DND-41 (cell line): ENCODE measurements around the gene MAP3K9.

Experiments
- ATAC-seq: fragments of 200-7000 bp; cut with Tn5 transposase; 3 replicates; pipeline ENCODE4 v1.9.1; 2021; ENCODE audit warnings: low read depth; ENCODE audit not compliant: insufficient read depth
- DNase-seq: peaks from one replicate; pipeline ENCODE4 v3.0.0-alpha.2; 2020
- H2AFZ ChIP-seq: 2 replicates; pipeline ENCODE4 v1.6.0; 2012; ENCODE audit warnings: low read depth, low read length
- H3K27ac ChIP-seq: 2 replicates; pipeline ENCODE4 v1.5.1; 2012; ENCODE audit warnings: low read length, inconsistent platforms
- H3K27me3 ChIP-seq: fragments of 200-600 bp; sonication (generic); 2 replicates; pipeline ENCODE4 v1.6.0; 2012; ENCODE audit warnings: low read length, mild to moderate bottlenecking, inconsistent platforms; ENCODE audit not compliant: insufficient read depth, poor library complexity
- H3K36me3 ChIP-seq: 2 replicates; pipeline ENCODE4 v1.5.1; 2012; ENCODE audit warnings: low read length, inconsistent platforms; ENCODE audit not compliant: insufficient read depth
- H3K4me1 ChIP-seq: 2 replicates; pipeline ENCODE4 v1.5.1; 2012; ENCODE audit warnings: mild to moderate bottlenecking, low read length; ENCODE audit not compliant: insufficient read depth
- H3K4me2 ChIP-seq: 2 replicates; pipeline ENCODE4 v1.6.0; 2012; ENCODE audit warnings: mild to moderate bottlenecking, moderate library complexity, low read length, inconsistent platforms; ENCODE audit not compliant: insufficient read depth
- H3K4me3 ChIP-seq, 2 experiments: fragments of 200-600 bp in 1 of 2; shearing (Covaris generic) in 1 of 2; 2 replicates each; pipeline ENCODE4 v1.5.1; 2012 to 2016; ENCODE audit warnings: inconsistent platforms in 2 of 2, low read length in 2 of 2, mild to moderate bottlenecking in 2 of 2, low read depth in 1 of 2, moderate library complexity in 1 of 2
- H3K79me2 ChIP-seq: 2 replicates; pipeline ENCODE4 v1.6.0; 2012; ENCODE audit warnings: low read length, inconsistent platforms; ENCODE audit not compliant: insufficient read depth
- H3K9ac ChIP-seq: 2 replicates; pipeline ENCODE4 v1.6.0; 2012; ENCODE audit warnings: low read depth, mild to moderate bottlenecking, inconsistent platforms, low read length, moderate library complexity
- H3K9me3 ChIP-seq: 2 replicates; pipeline ENCODE4 v1.5.1; 2012; ENCODE audit warnings: low read length, moderate library complexity, mild to moderate bottlenecking, inconsistent platforms; ENCODE audit not compliant: insufficient read depth, severe bottlenecking
- H4K20me1 ChIP-seq: 2 replicates; pipeline ENCODE4 v1.6.0; 2012; ENCODE audit warnings: low read length; ENCODE audit not compliant: insufficient read depth
- CTCF ChIP-seq: IDR thresholded peaks from 2 replicates; pipeline ENCODE4 v1.5.1; 2012; ENCODE audit warnings: borderline replicate concordance, low read length, moderate library complexity, mild to moderate bottlenecking; ENCODE audit not compliant: poor library complexity, severe bottlenecking; ENCODE audit errors: extremely low read depth
- EZH2 ChIP-seq: IDR thresholded peaks from 3 replicates; pipeline ENCODE4 v1.6.1; 2012; ENCODE audit warnings: borderline replicate concordance, low read depth, mild to moderate bottlenecking, moderate library complexity, low read length, inconsistent platforms; ENCODE audit not compliant: severe bottlenecking

Gene MAP3K9

DNA sequence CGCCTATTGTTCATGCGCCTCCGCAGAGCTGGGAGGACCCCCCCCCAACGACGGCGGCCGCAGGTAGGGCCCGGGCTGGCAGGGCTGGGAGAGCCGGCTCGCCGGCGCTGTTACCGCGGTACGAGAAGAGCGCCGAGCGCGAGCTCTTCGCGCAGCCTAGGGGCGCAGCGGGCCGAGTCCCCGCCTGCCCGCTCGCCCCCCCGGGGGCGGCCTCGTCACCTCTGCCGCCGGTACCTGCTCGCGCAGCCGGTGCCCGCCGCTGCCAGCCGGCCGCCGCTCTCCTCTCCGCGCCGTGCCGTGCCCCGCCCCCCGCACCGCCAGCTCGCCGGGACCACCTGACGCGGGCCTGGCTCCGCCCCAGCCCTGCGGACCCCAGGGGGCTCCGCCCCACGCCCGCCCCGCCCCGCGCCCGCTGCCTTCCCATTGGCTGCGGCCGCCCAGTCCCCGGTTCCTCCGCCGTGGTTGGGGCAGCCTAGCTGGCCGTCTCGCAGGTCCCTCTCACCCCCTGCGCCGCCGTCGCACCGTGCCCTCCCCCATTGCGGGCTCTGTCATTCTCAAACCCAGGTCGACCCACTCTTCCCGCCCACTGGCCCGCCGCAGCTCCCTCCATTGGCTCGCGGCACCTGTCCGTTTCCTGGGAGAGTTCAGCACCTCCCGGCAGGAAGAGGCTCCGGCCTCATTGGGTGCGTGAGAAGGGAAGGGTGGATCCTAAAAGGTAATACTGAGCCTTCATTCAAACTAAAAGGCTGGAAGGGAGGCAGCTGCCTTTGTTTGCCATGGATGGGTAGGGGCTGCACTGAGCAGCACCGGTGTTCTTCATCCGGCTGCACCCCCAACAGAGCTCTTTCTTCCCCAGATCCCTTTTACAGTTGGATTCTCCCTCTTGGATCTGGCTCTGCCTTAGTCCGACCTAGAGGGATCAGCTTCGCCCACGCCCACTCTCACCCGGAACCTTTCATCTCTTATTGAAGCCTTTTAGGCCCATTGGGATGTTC is at the start of gene MAP3K9:
Gene MAP3K9 (minus strand): TSS at position 289 of the 995 bp plus-strand sequence. CDS start 342 bp downstream, outside the sequence.
- no peaks in the 10 kb centered on the region for H3K9me3 ChIP-seq
- no peak for TF ChIP-seq CTCF
- TF ChIP-seq EZH2 = no peak
- H3K4me1 ChIP-seq = peaks cover 24% of the 10 kb centered on the region
- peak within 1 kb of the TSS; percentile 81 for H2AFZ ChIP-seq
- H3K79me2 ChIP-seq = no peaks in the 10 kb centered on the region
- ATAC-seq = peak; percentile 84
- H3K4me2 ChIP-seq = peak within 1 kb of the TSS; percentile 91
- H3K27me3 ChIP-seq = no peaks in the 10 kb centered on the region
- peak within 1 kb of the TSS; percentile 55 for H3K27ac ChIP-seq
- H3K4me3 ChIP-seq = peak within 1 kb of the TSS; percentile 49 to 87; a peak in 3 of 4 replicates
- H4K20me1 ChIP-seq = no peaks in the 10 kb centered on the region; the same call in 1 of the 2 replicates
- no peaks in the 10 kb centered on the region; the same call in 1 of the 2 replicates for H3K36me3 ChIP-seq
- peak; percentile 94 for DNase-seq
- peak within 1 kb of the TSS; percentile 71 for H3K9ac ChIP-seq

DNA sequence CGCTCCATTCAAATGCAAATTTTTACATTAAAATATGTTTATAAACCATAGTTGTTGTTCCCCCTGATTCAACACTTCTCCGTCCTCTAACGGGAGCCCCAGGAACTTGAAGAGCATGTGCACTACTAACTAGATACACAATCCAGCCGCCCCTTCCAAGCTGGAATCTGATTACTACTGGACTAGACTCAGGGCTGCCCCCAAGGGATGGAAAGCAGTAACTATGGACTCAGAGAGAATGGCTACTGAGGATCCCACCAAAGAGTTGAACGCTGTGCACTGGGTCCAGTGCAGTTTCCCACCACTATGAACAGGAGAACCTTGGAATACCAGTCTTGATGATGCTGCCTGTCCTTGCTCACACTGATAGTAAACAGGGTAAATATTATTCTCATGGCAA is 49.3 kb upstream of the MAP3K9 start:
- H2AFZ ChIP-seq = no peak overlapping the region
- no peaks in the 10 kb centered on the region for H3K27me3 ChIP-seq
- H3K79me2 ChIP-seq = no peaks in the 10 kb centered on the region
- TF ChIP-seq CTCF (no peak), EZH2 (no peak)
- no peak overlapping the region for H3K27ac ChIP-seq
- ATAC-seq (no peak), DNase-seq (no peak)
- H3K4me1 ChIP-seq = no peaks in the 10 kb centered on the region
- no peak overlapping the region for H3K4me2 ChIP-seq
- H3K4me3 ChIP-seq = no peak overlapping the region
- no peaks in the 10 kb centered on the region for H3K36me3 ChIP-seq
- no peaks in the 10 kb centered on the region for H4K20me1 ChIP-seq
- no peak overlapping the region for H3K9ac ChIP-seq
- H3K9me3 ChIP-seq = no peaks in the 10 kb centered on the region

GRCh38 chr14:70857496-70857890 is 48.2 kb upstream of the MAP3K9 start:
- Histone ChIP-seq H3K27me3 (no peaks in the 10 kb centered on the region), H4K20me1 (no peaks in the 10 kb centered on the region), H3K9me3 (no peaks in the 10 kb centered on the region), H3K79me2 (no peaks in the 10 kb centered on the region), H3K4me3 (no peak overlapping the region), H3K4me1 (no peaks in the 10 kb centered on the region), H2AFZ (no peak overlapping the region), H3K27ac (no peak overlapping the region), H3K36me3 (no peaks in the 10 kb centered on the region), H3K9ac (no peak overlapping the region), H3K4me2 (no peak overlapping the region)
- DNase-seq (no peak), ATAC-seq (no peak)
- no peak for TF ChIP-seq EZH2
- TF ChIP-seq CTCF = no peak
